ENCODE data around the gene EIF4B. TPM values are rescaled to one million over a fixed set of nuclear protein-coding genes. Genes with fewer than 3 reads are reported as not detected.
A peak's percentile ranks its signal among the peaks of the same experiment; 100 is the strongest.

EIF4B gene
- total and polyA plus RNA-seq, 2 of the 13 experiments (the other 11 are each of a cell fraction or from before 2014, with no cell fraction given), result 416 to 548 TPM

GRCh38 chr12:53005986-53006809 is at the start of gene EIF4B (continued):
- TF ChIP-seq ZNF280D (CRISPR knock-in tag; IDR thresholded peaks at IDR 0.05) (no peak), SMAD9 (CRISPR knock-in tag; IDR thresholded peaks at IDR 0.05) (0 out of 2 replicates have a peak, but pooled peaks have one; percentile 45), TGIF2 (CRISPR knock-in tag; IDR thresholded peaks at IDR 0.05) (no peak), SP2 (CRISPR knock-in tag; IDR thresholded peaks at IDR 0.05) (peak; percentile 60), ZNF12 (CRISPR knock-in tag; IDR thresholded peaks at IDR 0.05) (no peak), ZNF619 (CRISPR knock-in tag; IDR thresholded peaks at IDR 0.05) (no peak), GRHL1 (CRISPR knock-in tag; conservative IDR thresholded peaks at IDR 0.05) (no peak), ZNF780A (CRISPR knock-in tag; IDR thresholded peaks at IDR 0.05) (no peak), ERF (CRISPR knock-in tag; IDR thresholded peaks at IDR 0.05) (peak; percentile 92), NFIC (IDR thresholded peaks at IDR 0.05; ENCODE audit: low read length) (no peak), ZNF546 (CRISPR knock-in tag; conservative IDR thresholded peaks at IDR 0.05) (no peak), ATF7-NPFF (CRISPR knock-in tag; IDR thresholded peaks at IDR 0.05; ENCODE audit: low read depth) (peak; percentile 75), SATB2 (CRISPR knock-in tag; IDR thresholded peaks at IDR 0.05) (no peak), ZNF549 (CRISPR knock-in tag; IDR thresholded peaks at IDR 0.05) (no peak), ZNF841 (CRISPR knock-in tag; IDR thresholded peaks at IDR 0.05; ENCODE audit: borderline replicate concordance) (no peak), NR3C1 (CRISPR knock-in tag; IDR thresholded peaks at IDR 0.05) (no peak), TSC22D2 (CRISPR knock-in tag; IDR thresholded peaks at IDR 0.05; ENCODE audit: borderline replicate concordance) (no peak; the same call in 1 of the 2 replicates), MED1 (CRISPR knock-in tag; IDR thresholded peaks at IDR 0.05) (peak; percentile 68), FOXK2 (IDR thresholded peaks at IDR 0.05) (peak; percentile 84), RXRB (CRISPR knock-in tag; IDR thresholded peaks at IDR 0.05; ENCODE audit: borderline replicate concordance) (peak; percentile 28; the same call in 1 of the 2 replicates), ELF3 (CRISPR knock-in tag; IDR thresholded peaks at IDR 0.05) (peak; percentile 78), TBX2 (CRISPR knock-in tag; IDR thresholded peaks at IDR 0.05; ENCODE audit: borderline replicate concordance) (peak; percentile 85), NFE2L1 (CRISPR knock-in tag; IDR thresholded peaks at IDR 0.05; ENCODE audit: borderline replicate concordance) (no peak), ZNF569 (CRISPR knock-in tag; IDR thresholded peaks at IDR 0.05; ENCODE audit: borderline replicate concordance) (no peak)
- TF ChIP-seq, protein P1, sequence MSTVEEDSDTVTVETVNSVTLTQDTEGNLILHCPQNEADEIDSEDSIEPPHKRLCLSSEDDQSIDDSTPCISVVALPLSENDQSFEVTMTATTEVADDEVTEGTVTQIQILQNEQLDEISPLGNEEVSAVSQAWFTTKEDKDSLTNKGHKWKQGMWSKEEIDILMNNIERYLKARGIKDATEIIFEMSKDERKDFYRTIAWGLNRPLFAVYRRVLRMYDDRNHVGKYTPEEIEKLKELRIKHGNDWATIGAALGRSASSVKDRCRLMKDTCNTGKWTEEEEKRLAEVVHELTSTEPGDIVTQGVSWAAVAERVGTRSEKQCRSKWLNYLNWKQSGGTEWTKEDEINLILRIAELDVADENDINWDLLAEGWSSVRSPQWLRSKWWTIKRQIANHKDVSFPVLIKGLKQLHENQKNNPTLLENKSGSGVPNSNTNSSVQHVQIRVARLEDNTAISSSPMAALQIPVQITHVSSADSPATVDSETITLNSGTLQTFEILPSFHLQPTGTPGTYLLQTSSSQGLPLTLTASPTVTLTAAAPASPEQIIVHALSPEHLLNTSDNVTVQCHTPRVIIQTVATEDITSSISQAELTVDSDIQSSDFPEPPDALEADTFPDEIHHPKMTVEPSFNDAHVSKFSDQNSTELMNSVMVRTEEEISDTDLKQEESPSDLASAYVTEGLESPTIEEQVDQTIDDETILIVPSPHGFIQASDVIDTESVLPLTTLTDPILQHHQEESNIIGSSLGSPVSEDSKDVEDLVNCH (CRISPR knock-in tag; IDR thresholded peaks at IDR 0.05), result peak; percentile 99
